ENCODE results near the gene SNED1. TPM values are rescaled to one million over a fixed set of nuclear protein-coding genes. Genes with fewer than 3 reads are reported as not detected.

Gene SNED1
- total and polyA plus RNA-seq, 4 donors = 0.65 to 18.1 (median 2.8) TPM

DNA sequence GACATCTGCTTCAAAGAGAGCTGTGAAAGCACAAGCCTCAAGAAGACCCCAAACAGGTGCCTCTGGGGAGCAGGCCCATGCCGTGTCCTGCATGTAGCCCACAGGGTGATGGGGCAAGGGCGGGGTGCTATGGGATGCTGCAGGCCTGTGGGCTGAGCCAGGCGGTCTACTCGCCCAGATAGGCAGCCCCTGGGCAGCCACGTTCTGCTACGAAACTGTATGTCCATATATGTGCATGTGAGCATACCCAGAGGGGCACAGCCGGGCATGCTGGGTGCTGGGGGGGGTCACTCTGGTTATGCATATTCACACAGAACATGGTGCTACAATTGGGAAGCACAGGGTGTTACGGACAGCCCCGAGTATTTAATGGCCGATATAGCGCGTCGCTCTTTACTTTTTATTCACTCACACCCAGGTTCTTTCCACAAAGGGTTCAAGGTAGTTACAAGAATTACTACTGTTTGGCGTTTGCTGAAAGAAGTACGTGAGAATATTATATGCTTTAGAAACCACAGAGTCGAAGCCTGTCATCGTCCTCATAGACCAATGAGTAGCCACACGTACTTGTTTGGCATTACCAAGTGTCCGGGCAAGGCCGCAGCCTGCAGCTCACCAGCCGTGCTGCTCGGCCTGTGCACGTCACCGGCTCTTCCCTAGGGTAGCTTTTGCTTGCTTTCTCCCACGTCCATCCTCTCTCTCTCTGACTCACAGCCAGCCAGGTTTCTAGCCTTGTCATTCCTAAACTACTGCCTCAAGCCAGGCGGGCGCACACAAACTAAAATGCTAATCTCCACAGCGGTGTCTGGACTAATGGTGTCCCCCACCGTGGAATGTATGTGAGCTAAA, 89.2 kb downstream of the SNED1 start:
- no peaks in the 10 kb centered on the region for H3K27me3 ChIP-seq (ENCODE audit: control insufficient read depth in 4 of 4, insufficient read depth in 4 of 4, low read length in 3 of 4)
- H3K4me1 ChIP-seq (ENCODE audit: control insufficient read depth in 4 of 4, insufficient read depth in 4 of 4, low read length in 3 of 4) = peaks cover 3 to 7% (median 5%) of the 10 kb centered on the region in 4 donors
- WGBS = 96% methylated on average over 29 of the region's 29 CpGs
- no peak for TF ChIP-seq FOXA1 (IDR thresholded peaks at IDR 0.05)
- TF ChIP-seq, protein P1, sequence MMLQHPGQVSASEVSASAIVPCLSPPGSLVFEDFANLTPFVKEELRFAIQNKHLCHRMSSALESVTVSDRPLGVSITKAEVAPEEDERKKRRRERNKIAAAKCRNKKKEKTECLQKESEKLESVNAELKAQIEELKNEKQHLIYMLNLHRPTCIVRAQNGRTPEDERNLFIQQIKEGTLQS (IDR thresholded peaks at IDR 0.05) = no peak
- TF ChIP-seq, protein P2, sequence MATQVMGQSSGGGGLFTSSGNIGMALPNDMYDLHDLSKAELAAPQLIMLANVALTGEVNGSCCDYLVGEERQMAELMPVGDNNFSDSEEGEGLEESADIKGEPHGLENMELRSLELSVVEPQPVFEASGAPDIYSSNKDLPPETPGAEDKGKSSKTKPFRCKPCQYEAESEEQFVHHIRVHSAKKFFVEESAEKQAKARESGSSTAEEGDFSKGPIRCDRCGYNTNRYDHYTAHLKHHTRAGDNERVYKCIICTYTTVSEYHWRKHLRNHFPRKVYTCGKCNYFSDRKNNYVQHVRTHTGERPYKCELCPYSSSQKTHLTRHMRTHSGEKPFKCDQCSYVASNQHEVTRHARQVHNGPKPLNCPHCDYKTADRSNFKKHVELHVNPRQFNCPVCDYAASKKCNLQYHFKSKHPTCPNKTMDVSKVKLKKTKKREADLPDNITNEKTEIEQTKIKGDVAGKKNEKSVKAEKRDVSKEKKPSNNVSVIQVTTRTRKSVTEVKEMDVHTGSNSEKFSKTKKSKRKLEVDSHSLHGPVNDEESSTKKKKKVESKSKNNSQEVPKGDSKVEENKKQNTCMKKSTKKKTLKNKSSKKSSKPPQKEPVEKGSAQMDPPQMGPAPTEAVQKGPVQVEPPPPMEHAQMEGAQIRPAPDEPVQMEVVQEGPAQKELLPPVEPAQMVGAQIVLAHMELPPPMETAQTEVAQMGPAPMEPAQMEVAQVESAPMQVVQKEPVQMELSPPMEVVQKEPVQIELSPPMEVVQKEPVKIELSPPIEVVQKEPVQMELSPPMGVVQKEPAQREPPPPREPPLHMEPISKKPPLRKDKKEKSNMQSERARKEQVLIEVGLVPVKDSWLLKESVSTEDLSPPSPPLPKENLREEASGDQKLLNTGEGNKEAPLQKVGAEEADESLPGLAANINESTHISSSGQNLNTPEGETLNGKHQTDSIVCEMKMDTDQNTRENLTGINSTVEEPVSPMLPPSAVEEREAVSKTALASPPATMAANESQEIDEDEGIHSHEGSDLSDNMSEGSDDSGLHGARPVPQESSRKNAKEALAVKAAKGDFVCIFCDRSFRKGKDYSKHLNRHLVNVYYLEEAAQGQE (IDR thresholded peaks at IDR 0.05) = no peak
- TF ChIP-seq HNF4A (conservative IDR thresholded peaks at IDR 0.05) = no peak
- TF ChIP-seq YY1 (IDR thresholded peaks at IDR 0.05) = no peak
- no peak for TF ChIP-seq JUND (IDR thresholded peaks at IDR 0.05)
- no peak for TF ChIP-seq TAF1 (conservative IDR thresholded peaks at IDR 0.05)
- TF ChIP-seq, protein P3, sequence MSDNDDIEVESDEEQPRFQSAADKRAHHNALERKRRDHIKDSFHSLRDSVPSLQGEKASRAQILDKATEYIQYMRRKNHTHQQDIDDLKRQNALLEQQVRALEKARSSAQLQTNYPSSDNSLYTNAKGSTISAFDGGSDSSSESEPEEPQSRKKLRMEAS (IDR thresholded peaks at IDR 0.05) = no peak
- no peak for TF ChIP-seq FOXA2 (IDR thresholded peaks at IDR 0.05)
- no peak for TF ChIP-seq HNF4G (IDR thresholded peaks at IDR 0.05)
- no peak for TF ChIP-seq RXRA (IDR thresholded peaks at IDR 0.05)
- no peak for TF ChIP-seq GABPA (IDR thresholded peaks at IDR 0.05 in 1 of 2, conservative IDR thresholded peaks at IDR 0.05 in 1 of 2)
- no peak for TF ChIP-seq RAD21 (IDR thresholded peaks at IDR 0.05)
- TF ChIP-seq, protein P4, sequence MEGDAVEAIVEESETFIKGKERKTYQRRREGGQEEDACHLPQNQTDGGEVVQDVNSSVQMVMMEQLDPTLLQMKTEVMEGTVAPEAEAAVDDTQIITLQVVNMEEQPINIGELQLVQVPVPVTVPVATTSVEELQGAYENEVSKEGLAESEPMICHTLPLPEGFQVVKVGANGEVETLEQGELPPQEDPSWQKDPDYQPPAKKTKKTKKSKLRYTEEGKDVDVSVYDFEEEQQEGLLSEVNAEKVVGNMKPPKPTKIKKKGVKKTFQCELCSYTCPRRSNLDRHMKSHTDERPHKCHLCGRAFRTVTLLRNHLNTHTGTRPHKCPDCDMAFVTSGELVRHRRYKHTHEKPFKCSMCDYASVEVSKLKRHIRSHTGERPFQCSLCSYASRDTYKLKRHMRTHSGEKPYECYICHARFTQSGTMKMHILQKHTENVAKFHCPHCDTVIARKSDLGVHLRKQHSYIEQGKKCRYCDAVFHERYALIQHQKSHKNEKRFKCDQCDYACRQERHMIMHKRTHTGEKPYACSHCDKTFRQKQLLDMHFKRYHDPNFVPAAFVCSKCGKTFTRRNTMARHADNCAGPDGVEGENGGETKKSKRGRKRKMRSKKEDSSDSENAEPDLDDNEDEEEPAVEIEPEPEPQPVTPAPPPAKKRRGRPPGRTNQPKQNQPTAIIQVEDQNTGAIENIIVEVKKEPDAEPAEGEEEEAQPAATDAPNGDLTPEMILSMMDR (IDR thresholded peaks at IDR 0.05; ENCODE audit: low read depth, low read length, missing input control) = no peak
- TF ChIP-seq SP1 (IDR thresholded peaks at IDR 0.05) = no peak
- TF ChIP-seq, protein P5, sequence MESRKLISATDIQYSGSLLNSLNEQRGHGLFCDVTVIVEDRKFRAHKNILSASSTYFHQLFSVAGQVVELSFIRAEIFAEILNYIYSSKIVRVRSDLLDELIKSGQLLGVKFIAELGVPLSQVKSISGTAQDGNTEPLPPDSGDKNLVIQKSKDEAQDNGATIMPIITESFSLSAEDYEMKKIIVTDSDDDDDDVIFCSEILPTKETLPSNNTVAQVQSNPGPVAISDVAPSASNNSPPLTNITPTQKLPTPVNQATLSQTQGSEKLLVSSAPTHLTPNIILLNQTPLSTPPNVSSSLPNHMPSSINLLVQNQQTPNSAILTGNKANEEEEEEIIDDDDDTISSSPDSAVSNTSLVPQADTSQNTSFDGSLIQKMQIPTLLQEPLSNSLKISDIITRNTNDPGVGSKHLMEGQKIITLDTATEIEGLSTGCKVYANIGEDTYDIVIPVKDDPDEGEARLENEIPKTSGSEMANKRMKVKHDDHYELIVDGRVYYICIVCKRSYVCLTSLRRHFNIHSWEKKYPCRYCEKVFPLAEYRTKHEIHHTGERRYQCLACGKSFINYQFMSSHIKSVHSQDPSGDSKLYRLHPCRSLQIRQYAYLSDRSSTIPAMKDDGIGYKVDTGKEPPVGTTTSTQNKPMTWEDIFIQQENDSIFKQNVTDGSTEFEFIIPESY (IDR thresholded peaks at IDR 0.05) = no peak
- no peak for TF ChIP-seq EGR1 (IDR thresholded peaks at IDR 0.05; ENCODE audit: low read depth in 2 of 2)
- no peak for TF ChIP-seq NR2F2 (IDR thresholded peaks at IDR 0.05)
- no peak for DNase-seq (ENCODE audit: low spot score)
- H3K36me3 ChIP-seq (ENCODE audit: control insufficient read depth in 4 of 4, insufficient read depth in 3 of 4, low read depth in 1 of 4, low read length in 3 of 4) = peaks cover 5 to 46% (median 33%) of the 10 kb centered on the region in 4 donors
- no peak overlapping the region for H3K9ac ChIP-seq (ENCODE audit: low read depth in 1 of 2, low read length in 2 of 2)
- no peak overlapping the region for H3K27ac ChIP-seq (ENCODE audit: low read depth in 1 of 2, low read length in 2 of 2)
- H3K4me3 ChIP-seq (ENCODE audit: low read depth in 1 of 3, low read length in 3 of 3) = no peak overlapping the region
- no peaks in the 10 kb centered on the region for H3K9me3 ChIP-seq (ENCODE audit: control insufficient read depth in 4 of 4, low read length in 3 of 4)
